Mucosa of rectum (tissue), 2 donors: ENCODE results near the gene TSNAX.
A peak's percentile ranks its signal among the peaks of the same experiment; 100 is the strongest.

Experiments used
- H3K27ac ChIP-seq, 2 donors: one replicate each; pipeline ENCODE4 v1.7.0; 2013; ENCODE audit warnings: inconsistent platforms in 2 of 2, low read depth in 2 of 2, low read length in 2 of 2
- H3K27me3 ChIP-seq, 2 donors: one replicate each; pipeline ENCODE4 v1.7.0; 2013; ENCODE audit warnings: low read length in 2 of 2; ENCODE audit not compliant: control insufficient read depth in 2 of 2, insufficient read depth in 2 of 2
- H3K36me3 ChIP-seq, 2 donors: one replicate each; pipeline ENCODE4 v1.7.0; 2013; ENCODE audit warnings: low read length in 2 of 2; ENCODE audit not compliant: control insufficient read depth in 2 of 2, insufficient read depth in 2 of 2
- H3K4me1 ChIP-seq, 2 donors: one replicate each; pipeline ENCODE4 v1.7.0; 2013; ENCODE audit warnings: low read length in 2 of 2, mild to moderate bottlenecking in 1 of 2; ENCODE audit not compliant: control insufficient read depth in 2 of 2, insufficient read depth in 2 of 2
- H3K4me3 ChIP-seq, 2 donors: one replicate each; pipeline ENCODE4 v1.7.0; 2013; ENCODE audit warnings: low read length in 2 of 2
- H3K9ac ChIP-seq, 2 donors: one replicate each; pipeline ENCODE4 v1.7.0; 2013; ENCODE audit warnings: low read length in 2 of 2, low read depth in 1 of 2, mild to moderate bottlenecking in 1 of 2
- H3K9me3 ChIP-seq, 2 donors: one replicate each; pipeline ENCODE4 v1.7.0; 2013; ENCODE audit warnings: low read length in 2 of 2; ENCODE audit not compliant: control insufficient read depth in 2 of 2
- donor health status: healthy.
- donor health status: Normal muscosa, but diverticular disease.

The TSNAX gene, protein sequence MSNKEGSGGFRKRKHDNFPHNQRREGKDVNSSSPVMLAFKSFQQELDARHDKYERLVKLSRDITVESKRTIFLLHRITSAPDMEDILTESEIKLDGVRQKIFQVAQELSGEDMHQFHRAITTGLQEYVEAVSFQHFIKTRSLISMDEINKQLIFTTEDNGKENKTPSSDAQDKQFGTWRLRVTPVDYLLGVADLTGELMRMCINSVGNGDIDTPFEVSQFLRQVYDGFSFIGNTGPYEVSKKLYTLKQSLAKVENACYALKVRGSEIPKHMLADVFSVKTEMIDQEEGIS

DNA sequence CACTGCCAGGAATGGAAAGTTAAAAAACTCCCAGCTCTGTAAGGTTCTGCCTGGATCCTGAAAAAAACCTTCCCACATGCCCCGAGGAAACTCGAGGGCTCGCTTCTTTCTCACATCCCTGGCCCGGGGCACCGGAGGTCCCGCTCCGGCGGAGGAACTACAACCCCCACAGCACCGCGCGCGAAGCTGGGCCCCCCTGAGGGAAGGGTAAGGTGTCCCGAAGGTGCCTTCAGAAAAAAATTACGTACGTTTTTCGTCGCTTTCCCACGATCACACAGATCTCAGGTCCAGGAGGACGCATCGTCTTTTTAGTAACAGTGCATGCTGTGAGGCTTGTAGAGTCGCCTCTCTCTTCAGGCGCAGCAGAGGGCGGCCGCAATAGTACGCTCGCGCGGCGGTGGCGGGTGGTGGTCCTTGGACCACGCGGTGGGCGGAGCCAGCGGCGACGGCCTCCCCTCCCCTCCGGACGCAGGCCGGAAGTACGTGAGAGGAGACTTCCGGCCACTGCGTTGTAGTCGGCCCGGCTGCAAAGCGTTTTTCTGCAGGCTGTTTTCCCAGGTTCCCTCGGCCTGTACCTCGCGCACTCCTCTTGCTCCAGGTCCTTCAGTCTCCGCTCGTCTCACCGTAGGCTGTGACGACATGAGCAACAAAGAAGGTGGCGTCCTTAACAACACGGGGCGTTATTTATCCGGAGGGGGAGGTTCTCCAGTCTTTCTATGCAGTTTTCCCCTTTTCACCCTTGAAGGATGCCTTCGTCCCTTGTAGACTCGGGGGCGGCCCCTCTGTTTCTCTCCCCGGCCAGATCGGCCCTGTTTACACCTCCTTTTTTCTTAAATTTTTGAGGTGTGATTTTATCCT is at the start of gene TSNAX:
TSS of gene TSNAX (plus strand) at position 498 of the 858 bp plus-strand sequence. CDS start at position 640, 142 bp downstream.
- Histone ChIP-seq H3K9ac (peak within 1 kb of the TSS; percentile 79 to 85), H3K9me3 (no peaks in the 10 kb centered on the region), H3K27me3 (no peaks in the 10 kb centered on the region), H3K4me3 (peak within 1 kb of the TSS; percentile 87 to 92), H3K4me1 (peaks cover 10 to 12% of the 10 kb centered on the region in 2 donors), H3K36me3 (no peaks in the 10 kb centered on the region), H3K27ac (peak within 1 kb of the TSS; percentile 89 to 90)

DNA sequence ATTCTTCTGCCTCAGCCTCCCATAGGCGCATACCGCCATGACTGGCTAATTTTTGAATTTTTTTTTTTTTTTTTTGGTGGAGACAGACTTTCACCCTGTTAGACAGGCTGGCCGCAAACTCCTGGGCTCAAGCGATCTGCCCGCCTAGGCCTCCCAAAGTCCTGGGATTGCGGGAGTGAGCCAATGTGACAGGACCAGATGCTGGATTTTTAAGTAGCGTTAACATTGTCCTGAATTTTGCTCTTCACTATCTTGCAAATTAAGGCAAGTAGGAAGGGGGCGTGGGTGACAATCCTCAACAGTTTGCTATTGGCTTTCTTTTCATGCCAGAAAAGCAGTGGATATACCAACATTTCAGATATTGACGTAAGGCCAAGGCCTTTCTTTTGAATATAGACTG is 49.7 kb upstream of the TSNAX start:
- H3K4me3 ChIP-seq = no peak overlapping the region
- H3K4me1 ChIP-seq = no peaks in the 10 kb centered on the region
- H3K9me3 ChIP-seq = no peaks in the 10 kb centered on the region
- no peak overlapping the region for H3K27ac ChIP-seq
- H3K27me3 ChIP-seq = no peaks in the 10 kb centered on the region
- H3K36me3 ChIP-seq = no peaks in the 10 kb centered on the region
- H3K9ac ChIP-seq = no peak overlapping the region

- Histone ChIP-seq H3K4me1 (no peaks in the 10 kb centered on the region), H3K27me3 (no peaks in the 10 kb centered on the region), H3K9me3 (no peaks in the 10 kb centered on the region), H3K9ac (no peak overlapping the region), H3K27ac (no peak overlapping the region), H3K4me3 (no peak overlapping the region), H3K36me3 (no peaks in the 10 kb centered on the region)
Observed at GRCh38 chr1:231480008-231480407, 48.5 kb upstream of the TSNAX start.

DNA sequence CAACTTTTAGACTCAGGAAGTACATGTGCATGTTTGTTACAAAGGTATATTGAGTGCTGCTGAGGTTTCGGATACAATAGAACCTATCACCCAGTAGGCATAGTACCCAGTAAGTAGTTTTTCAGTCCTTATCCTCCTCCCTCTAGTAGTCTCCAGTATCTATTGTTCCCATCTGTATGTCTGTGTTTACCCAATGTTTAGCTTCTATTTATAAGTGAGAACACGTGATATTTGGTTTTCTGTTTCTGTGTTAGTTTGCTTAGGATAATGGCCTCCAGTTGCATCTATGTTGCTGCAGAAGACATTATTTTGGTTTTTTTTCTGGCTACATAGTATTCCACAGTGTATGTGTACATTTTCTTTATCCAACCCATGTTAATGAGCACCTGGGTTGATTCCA is 47.2 kb upstream of the TSNAX start:
- Histone ChIP-seq H3K27ac (no peak overlapping the region), H3K27me3 (no peaks in the 10 kb centered on the region), H3K9ac (no peak overlapping the region), H3K36me3 (no peaks in the 10 kb centered on the region), H3K4me1 (no peaks in the 10 kb centered on the region), H3K9me3 (no peaks in the 10 kb centered on the region), H3K4me3 (no peak overlapping the region)

- Histone ChIP-seq H3K27me3 (no peaks in the 10 kb centered on the region), H3K4me3 (no peak overlapping the region), H3K4me1 (no peaks in the 10 kb centered on the region), H3K27ac (no peak overlapping the region), H3K9ac (no peak overlapping the region), H3K9me3 (no peaks in the 10 kb centered on the region), H3K36me3 (no peaks in the 10 kb centered on the region)
Observed at GRCh38 chr1:231485029-231485784, 43.3 kb upstream of the TSNAX start.

DNA sequence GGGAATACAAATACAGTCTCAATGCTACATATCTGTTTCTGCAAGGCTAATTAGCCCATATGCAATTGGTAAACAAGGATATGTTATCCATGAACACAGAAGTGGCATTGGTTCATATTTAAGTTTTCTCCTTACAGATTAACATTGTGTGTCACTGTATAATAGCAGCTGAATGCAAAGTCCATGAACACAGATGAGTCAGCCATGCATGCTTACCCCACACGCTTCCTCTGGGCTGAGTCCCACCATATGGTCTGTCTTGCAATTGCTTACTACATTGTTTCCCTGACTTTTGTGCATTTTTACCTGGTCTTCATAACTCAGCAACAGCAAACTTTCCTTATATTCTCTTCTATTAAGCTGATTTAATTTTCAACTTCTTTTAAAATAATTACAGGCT is 41.5 kb upstream of the TSNAX start:
- Histone ChIP-seq H3K4me3 (no peak overlapping the region), H3K9me3 (no peaks in the 10 kb centered on the region), H3K36me3 (no peaks in the 10 kb centered on the region), H3K27ac (no peak overlapping the region), H3K4me1 (no peaks in the 10 kb centered on the region), H3K27me3 (no peaks in the 10 kb centered on the region), H3K9ac (no peak overlapping the region)

DNA sequence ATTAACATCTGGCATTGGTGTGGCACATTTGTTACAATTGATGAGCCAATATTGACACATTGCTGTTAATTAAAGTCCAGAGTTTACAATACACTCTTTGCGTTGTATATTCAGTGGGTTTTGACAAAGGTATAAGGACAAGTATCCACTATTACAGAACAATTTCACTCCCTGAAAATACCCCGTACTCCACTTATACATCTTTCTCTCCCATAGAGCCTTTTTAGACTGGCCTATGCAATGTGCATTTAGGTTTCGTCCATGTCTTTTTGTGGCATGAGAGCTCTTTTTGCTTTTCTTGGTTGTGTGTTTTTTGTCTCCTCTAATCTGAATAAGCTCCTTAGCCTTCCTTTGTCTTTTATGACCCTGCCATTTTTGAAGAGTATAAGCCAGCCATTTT is 40.6 kb upstream of the TSNAX start:
- Histone ChIP-seq H3K9me3 (no peaks in the 10 kb centered on the region), H3K27me3 (no peaks in the 10 kb centered on the region), H3K9ac (no peak overlapping the region), H3K4me1 (no peaks in the 10 kb centered on the region), H3K4me3 (no peak overlapping the region), H3K36me3 (no peaks in the 10 kb centered on the region), H3K27ac (no peak overlapping the region)

- no peaks in the 10 kb centered on the region for H3K27me3 ChIP-seq
- H3K9me3 ChIP-seq = peaks cover 0 to under 1% of the 10 kb centered on the region in 2 donors
- no peak overlapping the region for H3K9ac ChIP-seq
- H3K4me3 ChIP-seq = no peak overlapping the region
- peaks cover 0 to 3% of the 10 kb centered on the region in 2 donors for H3K4me1 ChIP-seq
- no peaks in the 10 kb centered on the region for H3K36me3 ChIP-seq
- no peak overlapping the region for H3K27ac ChIP-seq
Observed at GRCh38 chr1:231493421-231494185, 34.9 kb upstream of the TSNAX start.

DNA sequence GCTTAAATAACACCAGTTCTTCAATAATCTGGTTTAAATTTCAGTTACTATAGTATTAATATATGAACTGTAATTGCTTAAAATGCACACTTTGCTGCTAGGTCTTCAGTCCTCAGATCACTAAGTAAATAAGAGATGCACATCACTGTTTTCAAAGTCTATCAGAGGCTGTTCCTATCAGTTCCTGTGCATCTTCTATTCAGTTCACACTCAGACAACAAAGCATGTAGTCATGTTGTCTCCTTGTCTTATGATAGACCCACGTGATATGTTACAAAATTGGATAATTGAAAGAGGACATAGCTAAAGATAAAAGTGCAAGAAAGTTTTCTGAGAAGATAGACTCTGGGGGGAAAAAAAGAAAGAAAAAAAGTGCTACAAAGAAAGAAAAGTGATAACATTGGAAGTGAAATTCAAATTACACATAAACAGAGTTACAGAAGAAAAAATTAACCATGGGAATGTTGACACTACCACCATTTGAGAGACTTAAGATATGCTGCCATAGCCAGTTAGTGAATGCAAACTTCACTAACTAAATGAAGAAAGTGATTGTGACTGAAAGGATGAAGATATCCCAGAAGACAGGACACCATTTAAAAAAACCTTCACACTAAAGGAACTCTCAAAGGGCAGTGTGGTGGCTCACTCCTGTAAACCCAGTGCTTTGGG is 33.9 kb upstream of the TSNAX start:
- Histone ChIP-seq H3K4me1 (peaks cover 0 to 3% of the 10 kb centered on the region in 2 donors), H3K36me3 (no peaks in the 10 kb centered on the region), H3K4me3 (no peak overlapping the region), H3K27me3 (no peaks in the 10 kb centered on the region), H3K27ac (no peak overlapping the region), H3K9ac (no peak overlapping the region), H3K9me3 (peaks cover 5 to 7% of the 10 kb centered on the region in 2 donors)
